Renal cortical epithelial cell (primary cell): ENCODE measurements around the gene C11orf21. TPM values are rescaled to one million over a fixed set of nuclear protein-coding genes. Genes with fewer than 3 reads are reported as not detected.

ENCODE experiments used
- DNase-seq: peaks from one replicate; pipeline ENCODE4 v3.0.0-alpha.2; 2011; ENCODE audit warnings: low read depth
- total RNA-seq: library from RNA; depleted of rRNA; stranded (reverse); fragments of >200 nt; gene quantifications from 2 replicates; pipeline ENCODE4 v1.2.3, GENCODE V29; 2014

The C11orf21 gene
- total RNA-seq, 1 donor from 2014 or later, result 0.10 TPM

- no peak for DNase-seq
Observed at GRCh38 chr11:2260491-2261364, 41.0 kb downstream of the C11orf21 start.

GRCh38 chr11:2259897-2260451 lies 41.7 kb downstream of the C11orf21 start:
- DNase-seq, result no peak

- no peak for DNase-seq
Observed at GRCh38 chr11:2259466-2259830, 42.3 kb downstream of the C11orf21 start.

- DNase-seq, result no peak
Observed at GRCh38 chr11:2258501-2259465, 42.9 kb downstream of the C11orf21 start.

- DNase-seq, result no peak
Observed at GRCh38 chr11:2256951-2257700, 44.6 kb downstream of the C11orf21 start.

DNA sequence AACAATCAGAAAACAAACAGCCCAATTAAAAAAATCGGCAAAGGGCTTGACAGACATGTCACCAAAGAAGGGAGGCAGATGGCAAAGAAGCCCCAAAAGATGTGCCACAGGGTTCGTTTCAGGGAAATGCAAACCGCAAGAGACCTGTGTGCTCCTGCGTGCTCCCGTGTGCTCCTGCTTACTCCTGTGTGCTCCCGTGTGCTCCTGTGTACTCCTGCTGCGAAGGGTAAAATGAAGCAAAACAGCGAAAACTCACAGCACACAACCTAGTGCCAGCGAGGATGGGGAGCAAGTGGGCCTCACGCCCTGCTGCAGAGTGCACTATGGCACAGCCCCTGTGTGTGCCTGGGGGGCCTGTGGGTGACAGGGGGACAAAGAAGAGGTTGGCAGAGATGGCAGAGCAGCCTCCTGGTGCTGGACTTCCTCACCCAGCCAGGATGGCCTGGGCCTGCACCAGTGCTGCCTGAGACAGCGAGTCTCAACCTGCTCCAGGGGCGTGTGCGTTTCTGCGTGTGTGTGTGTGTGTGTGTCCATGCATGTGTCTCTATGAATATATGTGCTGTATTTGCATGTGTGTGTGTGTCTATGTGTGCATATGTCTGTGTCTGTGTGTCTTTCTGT lies 45.3 kb downstream of the C11orf21 start:
- no peak for DNase-seq

GRCh38 chr11:2252018-2252417 lies 49.7 kb downstream of the C11orf21 start:
- DNase-seq, result no peak

DNA sequence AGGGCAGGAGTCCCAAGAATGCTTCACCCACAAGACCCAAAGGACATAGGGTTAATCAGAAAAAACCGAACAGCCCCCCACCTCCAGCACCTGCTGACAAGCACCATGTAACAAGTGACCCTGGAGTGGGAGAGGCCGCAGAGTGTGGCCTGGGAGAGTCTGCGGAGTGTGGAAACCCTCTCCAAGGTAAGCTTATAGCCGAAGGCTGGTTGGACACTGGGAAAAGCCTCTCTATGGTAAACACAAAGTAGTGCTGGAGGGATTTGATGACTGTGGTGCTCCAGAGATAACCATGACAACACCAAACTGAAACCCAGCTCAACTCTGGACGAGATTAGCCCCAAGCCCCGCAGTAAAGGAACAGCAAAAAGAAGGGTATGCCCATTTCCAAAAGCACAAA lies 50.6 kb downstream of the C11orf21 start:
- DNase-seq, result no peak

DNA sequence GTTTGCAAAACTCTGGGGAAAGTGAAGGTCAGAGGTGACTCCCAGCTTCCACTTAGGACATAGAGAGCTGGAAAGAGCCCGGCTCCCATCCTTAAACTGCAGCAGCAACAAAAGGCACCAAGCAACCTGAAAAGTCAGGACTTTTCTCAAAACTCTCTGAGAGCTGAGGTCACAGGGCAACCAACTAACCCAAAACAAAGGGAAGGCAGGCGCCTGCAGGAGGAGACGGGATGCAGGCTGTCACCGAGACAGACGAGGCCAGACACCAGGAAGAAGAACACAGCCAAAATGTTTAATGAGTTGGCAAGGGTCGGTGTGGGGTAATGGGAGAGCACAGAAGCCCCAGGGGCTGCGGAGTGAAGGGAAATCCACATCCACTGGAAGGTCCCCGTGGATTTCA lies 51.2 kb downstream of the C11orf21 start:
- no peak for DNase-seq

GRCh38 chr11:2250041-2250440 lies 51.7 kb downstream of the C11orf21 start:
- no peak for DNase-seq

DNA sequence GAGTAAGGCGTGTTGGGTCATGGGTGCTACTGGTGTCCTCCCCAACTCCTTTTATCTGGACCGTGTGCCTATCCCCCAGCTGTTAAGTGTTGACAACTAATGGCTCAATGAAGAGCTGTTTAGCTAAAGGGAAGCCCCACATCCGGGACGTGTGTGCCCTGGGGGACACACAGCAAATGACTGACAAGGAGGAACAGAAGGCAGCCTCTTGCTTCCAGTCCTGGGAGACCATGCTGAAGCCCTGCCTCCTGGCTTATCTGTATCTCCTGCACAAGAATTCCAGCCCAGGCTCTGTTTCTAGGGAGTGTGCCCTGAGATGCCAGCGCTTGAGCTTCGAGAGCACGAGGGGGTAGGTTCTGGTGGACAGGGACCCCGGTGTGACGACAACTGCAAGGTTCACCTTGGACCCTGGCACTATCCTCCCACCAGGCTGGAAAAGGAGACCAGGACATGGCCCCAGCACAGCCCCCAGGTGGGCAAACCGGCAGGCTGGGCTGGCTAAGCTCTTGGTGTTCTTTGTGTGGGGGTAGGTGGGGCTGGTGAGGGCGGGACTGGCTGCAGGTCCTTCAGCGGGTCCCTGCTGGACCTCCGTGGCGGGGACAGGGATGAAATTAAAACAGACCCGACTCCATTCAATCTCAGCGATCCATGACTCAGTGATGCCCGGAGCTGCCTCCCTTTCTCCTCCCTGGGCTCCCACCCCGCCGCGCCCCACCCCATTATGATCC lies 52.4 kb downstream of the C11orf21 start:
- no peak for DNase-seq

DNA sequence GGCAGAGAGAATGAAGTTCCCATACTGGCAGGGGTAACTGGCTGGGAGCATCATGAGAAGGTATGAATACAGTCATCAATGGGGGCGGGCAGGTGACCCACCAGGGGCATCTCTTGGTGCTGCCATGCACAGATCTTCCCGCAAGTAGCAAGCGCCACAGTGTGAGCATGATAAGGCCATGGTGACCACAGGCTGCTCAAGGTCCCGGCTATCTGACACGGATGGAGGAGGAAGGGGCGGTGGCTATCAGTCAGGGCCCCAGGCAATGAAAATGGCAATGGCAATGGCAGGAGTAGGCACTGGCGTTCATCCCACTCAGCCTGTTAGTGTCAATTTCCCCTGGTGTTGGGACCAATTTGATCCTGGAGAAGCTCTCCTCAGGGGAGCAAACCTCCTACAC lies 53.0 kb downstream of the C11orf21 start:
- DNase-seq, result no peak

DNA sequence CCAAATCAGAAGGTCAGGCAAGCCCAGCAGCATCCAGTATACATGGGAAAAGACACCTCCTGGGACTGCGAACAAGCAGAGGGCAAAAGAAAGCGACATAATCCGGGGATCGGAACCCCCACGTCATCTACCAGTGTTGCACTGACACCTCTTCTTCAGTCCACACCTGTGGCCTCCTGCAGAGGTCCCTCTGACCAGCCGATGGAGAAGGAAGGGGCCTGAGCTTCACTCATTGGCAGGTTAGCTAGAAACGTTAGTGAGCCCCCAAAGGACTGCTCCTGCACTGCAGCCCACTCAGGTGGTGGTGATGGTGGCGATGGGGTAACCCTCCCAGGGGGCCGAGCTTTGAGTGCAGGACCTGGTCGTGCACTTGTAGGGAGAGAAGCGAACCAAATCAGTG lies 53.5 kb downstream of the C11orf21 start:
- DNase-seq, result no peak

DNA sequence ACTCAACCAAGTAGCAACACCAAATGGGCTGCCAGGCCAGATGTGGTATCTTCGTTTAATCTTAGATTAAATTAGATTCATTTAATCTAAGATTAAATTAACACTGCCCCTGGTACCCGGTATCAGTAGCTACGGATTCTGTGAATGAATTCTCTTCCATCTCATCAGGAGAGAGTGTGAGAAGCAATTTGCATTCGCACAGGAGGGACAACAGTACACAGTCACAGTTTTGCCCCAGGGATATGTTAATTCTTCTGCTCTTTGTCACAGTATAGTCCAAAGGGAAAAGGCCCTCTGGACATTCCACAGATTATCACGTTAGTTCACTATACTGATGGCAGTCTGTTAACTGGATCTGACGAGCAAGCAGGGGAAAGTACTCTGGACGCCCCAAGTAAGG lies 54.2 kb downstream of the C11orf21 start:
- DNase-seq, result no peak

Other genes with a start within 250 kb of the C11orf21 start
- gene IGF2, start 162.5 kb downstream of the C11orf21 start, total RNA-seq, result 0.75 TPM in 1 of 2 replicates, not detected in the other
- not detected in 2 replicates for gene INS, start 140.7 kb downstream of the C11orf21 start, total RNA-seq
- 0.30 TPM in 1 of 2 replicates, not detected in the other for gene TH, start 130.1 kb downstream of the C11orf21 start, total RNA-seq
- gene ASCL2, start 31.3 kb downstream of the C11orf21 start, total RNA-seq, result not detected in 2 replicates
- not detected in 2 replicates for gene TSPAN32, start 95 bp upstream of the C11orf21 start, total RNA-seq
- 131 and 666 TPM in 2 replicates for gene CD81, start 75.4 kb upstream of the C11orf21 start, total RNA-seq
- gene TSSC4, start 98.8 kb upstream of the C11orf21 start, total RNA-seq, result 46.1 and 73.3 TPM in 2 replicates
- gene TRPM5, start 142.6 kb upstream of the C11orf21 start, total RNA-seq, result 0.05 TPM in 1 of 2 replicates, not detected in the other
- gene KCNQ1, start 143.1 kb upstream of the C11orf21 start, total RNA-seq, result 0.35 and 1.1 TPM in 2 replicates